SK-N-SH (cell line): ENCODE results near the gene PEX16. TPM values are rescaled to one million over a fixed set of nuclear protein-coding genes. Genes with fewer than 3 reads are reported as not detected.

Source experiments
- CTCF ChIA-PET: fragments of 300-600, 350-600 bp; formaldehyde crosslinking; extraction: SDS; loops from one replicate; lab custom pipeline; 2021; lab: Yijun Ruan, JAX
- POLR2A ChIA-PET: fragments of 350-600 bp; sonication (Branson Sonifier 250); formaldehyde crosslinking; extraction: SDS; loops from one replicate; lab custom pipeline; 2020; ENCODE audit warnings: antibody characterized with exemption, inconsistent platforms; lab: Yijun Ruan, JAX
- DNase-seq: peaks from one replicate; pipeline ENCODE4 v3.0.0; 2012
- H2AFZ ChIP-seq: fragments of 200-600 bp; sonication (generic); 2 replicates; pipeline ENCODE4 v1.8.1; 2016; ENCODE audit warnings: antibody characterized with exemption, mild to moderate bottlenecking, low read depth
- H3F3A ChIP-seq: fragments of 200-600 bp; sonication (generic); replicated peaks from 2 replicates; pipeline ENCODE3; 2016; ENCODE audit warnings: antibody characterized with exemption, mild to moderate bottlenecking; ENCODE audit not compliant: insufficient read depth
- H3K27ac ChIP-seq, 2 experiments: fragments of 200-500 bp in 1 of 2; fragments of 200-600 bp in 1 of 2; sonication (Bioruptor generic) in 1 of 2; sonication (generic), shearing (Covaris generic) in 1 of 2; 2 replicates each; pipeline versions ENCODE4 v1.5.1 to v1.6.1; 2014 to 2016; ENCODE audit warnings: low read depth in 2 of 2, inconsistent platforms in 1 of 2, low read length in 1 of 2, mild to moderate bottlenecking in 1 of 2, mixed read lengths in 1 of 2
- H3K27me3 ChIP-seq: fragments of 200-600 bp; sonication (generic), shearing (Covaris generic); 2 replicates; pipeline ENCODE4 v1.6.1; 2016; ENCODE audit warnings: mixed run types; ENCODE audit not compliant: insufficient read depth
- H3K36me3 ChIP-seq, 2 experiments: fragments of 200-500 bp in 1 of 2; fragments of 200-600 bp in 1 of 2; sonication (Bioruptor generic) in 1 of 2; sonication (generic) in 1 of 2; replicated peaks in 1 of 2; 2 replicates each; pipeline versions ENCODE3 to v1.5.1; 2014 to 2016; ENCODE audit warnings: low read length in 1 of 2, mild to moderate bottlenecking in 1 of 2; ENCODE audit not compliant: insufficient read depth in 2 of 2, control insufficient read depth in 1 of 2
- H3K4me1 ChIP-seq, 2 experiments: fragments of 200-500 bp in 1 of 2; fragments of 200-600 bp in 1 of 2; sonication (Bioruptor generic) in 1 of 2; sonication (generic), shearing (Covaris generic) in 1 of 2; 2 replicates each; pipeline versions ENCODE4 v1.5.1 to v1.6.1; 2014 to 2016; ENCODE audit warnings: low read depth in 1 of 2, low read length in 1 of 2, mixed run types in 1 of 2; ENCODE audit not compliant: insufficient read depth in 2 of 2, control insufficient read depth in 1 of 2
- H3K4me2 ChIP-seq: fragments of 200-600 bp; sonication (generic), shearing (Covaris generic); 2 replicates; pipeline ENCODE4 v1.6.1; 2017; ENCODE audit warnings: mixed run types
- H3K4me3 ChIP-seq, 2 experiments: fragments of 200-500 bp in 1 of 2; fragments of 200-600 bp in 1 of 2; sonication (Bioruptor generic) in 1 of 2; sonication (generic), shearing (Covaris generic) in 1 of 2; 2 replicates each; pipeline versions ENCODE4 v1.5.1 to v1.8.1; 2014 to 2016; ENCODE audit warnings: low read depth in 2 of 2, inconsistent platforms in 1 of 2, low read length in 1 of 2, mild to moderate bottlenecking in 1 of 2, mixed read lengths in 1 of 2, moderate library complexity in 1 of 2
- H3K79me2 ChIP-seq: fragments of 200-600 bp; sonication (generic); 2 replicates; pipeline ENCODE4 v1.8.1; 2017; ENCODE audit warnings: mild to moderate bottlenecking; ENCODE audit not compliant: insufficient read depth
- H3K9ac ChIP-seq: fragments of 200-600 bp; sonication (generic); 2 replicates; pipeline ENCODE4 v1.6.1; 2017; ENCODE audit warnings: mixed run types
- H3K9me2 ChIP-seq: fragments of 200-600 bp; sonication (generic); 2 replicates; pipeline ENCODE4 v1.6.1; 2017; ENCODE audit warnings: mixed run types
- H3K9me3 ChIP-seq: fragments of 200-600 bp; sonication (generic); 2 replicates; pipeline ENCODE4 v1.6.1; 2017; ENCODE audit warnings: mixed run types, mild to moderate bottlenecking, moderate library complexity
- H4K20me1 ChIP-seq: fragments of 200-600 bp; sonication (generic); 2 replicates; pipeline ENCODE4 v1.6.1; 2017; ENCODE audit warnings: mild to moderate bottlenecking, mixed run types; ENCODE audit not compliant: insufficient read depth
- CHD2 ChIP-seq: fragments of 150-350 bp; IDR thresholded peaks from 2 replicates; pipeline ENCODE4 v1.6.1; 2018; ENCODE audit warnings: low read length; ENCODE audit not compliant: partially characterized antibody
- ELF1 ChIP-seq: IDR thresholded peaks from 2 replicates; pipeline ENCODE4 v1.4.0; 2012
- EP300 ChIP-seq, 2 experiments: IDR thresholded peaks; 2 replicates each; pipeline versions ENCODE4 v1.4.0 to v1.6.1; 2012; ENCODE audit warnings: borderline replicate concordance in 1 of 2, low read depth in 1 of 2, low read length in 1 of 2
- FOSL2 ChIP-seq: IDR thresholded peaks from 2 replicates; pipeline ENCODE4 v1.4.0; 2012; ENCODE audit warnings: low read depth, mild to moderate bottlenecking, moderate library complexity, borderline replicate concordance
- GABPA ChIP-seq: IDR thresholded peaks from 2 replicates; pipeline ENCODE4 v1.4.0; 2012; ENCODE audit warnings: low read depth, mild to moderate bottlenecking
- GATA2 ChIP-seq: sonication (generic); formaldehyde crosslinking; IDR thresholded peaks from 2 replicates; pipeline ENCODE4 v1.5.0; 2020; ENCODE audit warnings: mild to moderate bottlenecking, missing genetic modification reagents
- NFIC ChIP-seq: IDR thresholded peaks from 2 replicates; pipeline ENCODE4 v1.4.0; 2012; ENCODE audit warnings: borderline replicate concordance
- RCOR1 ChIP-seq: fragments of 150-350 bp; IDR thresholded peaks from 2 replicates; pipeline ENCODE4 v1.6.1; 2017; ENCODE audit warnings: antibody characterized with exemption, low read length
- REST ChIP-seq: IDR thresholded peaks from 2 replicates; pipeline ENCODE4 v1.6.1; 2012; ENCODE audit warnings: mild to moderate bottlenecking, low read depth, low read length, moderate library complexity
- RXRA ChIP-seq: IDR thresholded peaks from 2 replicates; pipeline ENCODE4 v1.4.0; 2012; ENCODE audit warnings: low read depth, mild to moderate bottlenecking, borderline replicate concordance
- SMC3 ChIP-seq: IDR thresholded peaks from 2 replicates; pipeline ENCODE4 v1.6.1; 2012; ENCODE audit warnings: low read depth, low read length, improper control_type of control experiment
- TAF1 ChIP-seq: IDR thresholded peaks from 2 replicates; pipeline ENCODE4 v1.6.1; 2012; ENCODE audit warnings: low read depth, mild to moderate bottlenecking, low read length, moderate library complexity, borderline replicate concordance
- USF1 ChIP-seq: IDR thresholded peaks from 2 replicates; pipeline ENCODE4 v1.4.0; 2012; ENCODE audit warnings: low read depth, borderline replicate concordance
- USF2 ChIP-seq: fragments of 150-350 bp; IDR thresholded peaks from 2 replicates; pipeline ENCODE4 v1.6.1; 2017; ENCODE audit warnings: antibody characterized with exemption, low read length, low read depth, borderline replicate concordance
- YY1 ChIP-seq: IDR thresholded peaks from 2 replicates; pipeline ENCODE4 v1.4.0; 2012; ENCODE audit warnings: low read depth, mild to moderate bottlenecking
- WGBS: methylation state at CpG from one replicate; pipeline ENCODE4 v1.1.6; 2017; ENCODE audit warnings: low lambda C conversion rate; 5-methylcytosine and 5-hydroxymethylcytosine counted together
- polyA plus RNA-seq, 3 experiments: library from polyadenylated mRNA; depleted of rRNA; stranded (reverse); fragments of >200 nt; gene quantifications; 2 replicates each; pipeline ENCODE4 v1.2.3, GENCODE V29; 2012
- TF ChIP-seq, protein P1 (sequence below): fragments of 150-350 bp; IDR thresholded peaks from 2 replicates; pipeline ENCODE4 v1.6.1; 2016; ENCODE audit warnings: mild to moderate bottlenecking, low read depth, low read length
- TF ChIP-seq, protein P2 (sequence below): fragments of 200-600 bp; sonication (generic); IDR thresholded peaks from 2 replicates; pipeline ENCODE4 v1.6.1; 2017; ENCODE audit warnings: antibody characterized with exemption, mild to moderate bottlenecking, moderate library complexity
- TF ChIP-seq, protein P3 (sequence below): IDR thresholded peaks from 2 replicates; pipeline ENCODE4; 2012
- TF ChIP-seq, protein P4 (sequence below): IDR thresholded peaks from 2 replicates; pipeline ENCODE4 v1.4.0; 2012; ENCODE audit warnings: low read depth, borderline replicate concordance

PEX16 gene
- polyA plus RNA-seq, 1 of the 3 experiments (the other 2 are of a cell fraction), result 46.4 TPM

DNA sequence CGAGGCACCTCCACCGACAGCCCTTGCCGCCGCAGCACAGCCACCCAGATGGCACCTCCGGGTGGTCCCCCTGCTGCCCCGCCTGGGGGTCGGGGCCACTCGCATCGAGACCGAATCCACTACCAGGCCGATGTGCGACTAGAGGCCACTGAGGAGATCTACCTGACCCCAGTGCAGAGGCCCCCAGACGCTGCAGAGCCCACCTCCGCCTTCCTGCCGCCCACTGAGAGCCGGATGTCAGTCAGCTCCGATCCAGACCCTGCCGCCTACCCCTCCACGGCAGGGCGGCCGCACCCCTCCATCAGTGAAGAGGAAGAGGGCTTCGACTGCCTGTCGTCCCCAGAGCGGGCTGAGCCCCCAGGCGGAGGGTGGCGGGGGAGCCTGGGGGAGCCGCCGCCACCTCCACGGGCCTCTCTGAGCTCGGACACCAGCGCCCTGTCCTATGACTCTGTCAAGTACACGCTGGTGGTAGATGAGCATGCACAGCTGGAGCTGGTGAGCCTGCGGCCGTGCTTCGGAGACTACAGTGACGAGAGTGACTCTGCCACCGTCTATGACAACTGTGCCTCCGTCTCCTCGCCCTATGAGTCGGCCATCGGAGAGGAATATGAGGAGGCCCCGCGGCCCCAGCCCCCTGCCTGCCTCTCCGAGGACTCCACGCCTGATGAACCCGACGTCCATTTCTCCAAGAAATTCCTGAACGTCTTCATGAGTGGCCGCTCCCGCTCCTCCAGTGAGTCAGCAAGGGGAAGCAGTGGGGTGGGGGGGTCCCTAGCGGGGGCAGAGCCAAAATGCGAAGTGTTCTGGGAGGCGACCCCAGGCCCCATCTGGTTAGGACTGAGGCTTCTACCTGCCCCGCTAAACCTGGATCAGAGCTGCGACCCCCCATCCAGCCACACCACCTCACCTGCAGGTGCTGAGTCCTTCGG lies 15.0 kb downstream of the PEX16 start:
- no peaks in the 10 kb centered on the region for H3K27me3 ChIP-seq
- no peak overlapping the region for H3K4me3 ChIP-seq
- no peak overlapping the region for H3K27ac ChIP-seq
- ChIA-PET POLR2A (no interaction called here), CTCF (interaction anchor here (1.0 to 2.8 kb wide), 4 partner anchors 30 to 132 kb away, joined by 3 to 17 read pairs (median 3); no protein-coding TSS in a partner anchor)
- H3K79me2 ChIP-seq, result no peaks in the 10 kb centered on the region
- H3K9me2 ChIP-seq, result no peaks in the 10 kb centered on the region
- H3K4me2 ChIP-seq, result no peak overlapping the region
- peaks cover 11 to 34% of the 10 kb centered on the region in 2 experiments; a peak in 2 of 4 replicates for H3K4me1 ChIP-seq
- H3F3A ChIP-seq, result no peaks in the 10 kb centered on the region
- H3K9ac ChIP-seq, result no peak overlapping the region
- no peak overlapping the region for H2AFZ ChIP-seq
- DNase-seq, result no peak
- TF ChIP-seq YY1 (no peak), RCOR1 (no peak), USF2 (no peak), FOSL2 (no peak), RXRA (no peak), REST (no peak), CHD2 (no peak), GATA2 (no peak), ELF1 (no peak), SMC3 (no peak), USF1 (no peak), NFIC (no peak), EP300 (IDR thresholded peaks at IDR 0.05; ENCODE audit: borderline replicate concordance in 1 of 2, low read depth in 1 of 2, low read length in 1 of 2) (no peak), GABPA (no peak), TAF1 (no peak)
- TF ChIP-seq, protein P1, sequence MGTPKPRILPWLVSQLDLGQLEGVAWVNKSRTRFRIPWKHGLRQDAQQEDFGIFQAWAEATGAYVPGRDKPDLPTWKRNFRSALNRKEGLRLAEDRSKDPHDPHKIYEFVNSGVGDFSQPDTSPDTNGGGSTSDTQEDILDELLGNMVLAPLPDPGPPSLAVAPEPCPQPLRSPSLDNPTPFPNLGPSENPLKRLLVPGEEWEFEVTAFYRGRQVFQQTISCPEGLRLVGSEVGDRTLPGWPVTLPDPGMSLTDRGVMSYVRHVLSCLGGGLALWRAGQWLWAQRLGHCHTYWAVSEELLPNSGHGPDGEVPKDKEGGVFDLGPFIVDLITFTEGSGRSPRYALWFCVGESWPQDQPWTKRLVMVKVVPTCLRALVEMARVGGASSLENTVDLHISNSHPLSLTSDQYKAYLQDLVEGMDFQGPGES, result no peak
- TF ChIP-seq, protein P2, sequence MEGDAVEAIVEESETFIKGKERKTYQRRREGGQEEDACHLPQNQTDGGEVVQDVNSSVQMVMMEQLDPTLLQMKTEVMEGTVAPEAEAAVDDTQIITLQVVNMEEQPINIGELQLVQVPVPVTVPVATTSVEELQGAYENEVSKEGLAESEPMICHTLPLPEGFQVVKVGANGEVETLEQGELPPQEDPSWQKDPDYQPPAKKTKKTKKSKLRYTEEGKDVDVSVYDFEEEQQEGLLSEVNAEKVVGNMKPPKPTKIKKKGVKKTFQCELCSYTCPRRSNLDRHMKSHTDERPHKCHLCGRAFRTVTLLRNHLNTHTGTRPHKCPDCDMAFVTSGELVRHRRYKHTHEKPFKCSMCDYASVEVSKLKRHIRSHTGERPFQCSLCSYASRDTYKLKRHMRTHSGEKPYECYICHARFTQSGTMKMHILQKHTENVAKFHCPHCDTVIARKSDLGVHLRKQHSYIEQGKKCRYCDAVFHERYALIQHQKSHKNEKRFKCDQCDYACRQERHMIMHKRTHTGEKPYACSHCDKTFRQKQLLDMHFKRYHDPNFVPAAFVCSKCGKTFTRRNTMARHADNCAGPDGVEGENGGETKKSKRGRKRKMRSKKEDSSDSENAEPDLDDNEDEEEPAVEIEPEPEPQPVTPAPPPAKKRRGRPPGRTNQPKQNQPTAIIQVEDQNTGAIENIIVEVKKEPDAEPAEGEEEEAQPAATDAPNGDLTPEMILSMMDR, result no peak
- TF ChIP-seq, protein P3, sequence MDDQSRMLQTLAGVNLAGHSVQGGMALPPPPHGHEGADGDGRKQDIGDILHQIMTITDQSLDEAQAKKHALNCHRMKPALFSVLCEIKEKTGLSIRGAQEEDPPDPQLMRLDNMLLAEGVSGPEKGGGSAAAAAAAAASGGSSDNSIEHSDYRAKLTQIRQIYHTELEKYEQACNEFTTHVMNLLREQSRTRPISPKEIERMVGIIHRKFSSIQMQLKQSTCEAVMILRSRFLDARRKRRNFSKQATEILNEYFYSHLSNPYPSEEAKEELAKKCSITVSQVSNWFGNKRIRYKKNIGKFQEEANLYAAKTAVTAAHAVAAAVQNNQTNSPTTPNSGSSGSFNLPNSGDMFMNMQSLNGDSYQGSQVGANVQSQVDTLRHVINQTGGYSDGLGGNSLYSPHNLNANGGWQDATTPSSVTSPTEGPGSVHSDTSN, result no peak
- TF ChIP-seq, protein P4, sequence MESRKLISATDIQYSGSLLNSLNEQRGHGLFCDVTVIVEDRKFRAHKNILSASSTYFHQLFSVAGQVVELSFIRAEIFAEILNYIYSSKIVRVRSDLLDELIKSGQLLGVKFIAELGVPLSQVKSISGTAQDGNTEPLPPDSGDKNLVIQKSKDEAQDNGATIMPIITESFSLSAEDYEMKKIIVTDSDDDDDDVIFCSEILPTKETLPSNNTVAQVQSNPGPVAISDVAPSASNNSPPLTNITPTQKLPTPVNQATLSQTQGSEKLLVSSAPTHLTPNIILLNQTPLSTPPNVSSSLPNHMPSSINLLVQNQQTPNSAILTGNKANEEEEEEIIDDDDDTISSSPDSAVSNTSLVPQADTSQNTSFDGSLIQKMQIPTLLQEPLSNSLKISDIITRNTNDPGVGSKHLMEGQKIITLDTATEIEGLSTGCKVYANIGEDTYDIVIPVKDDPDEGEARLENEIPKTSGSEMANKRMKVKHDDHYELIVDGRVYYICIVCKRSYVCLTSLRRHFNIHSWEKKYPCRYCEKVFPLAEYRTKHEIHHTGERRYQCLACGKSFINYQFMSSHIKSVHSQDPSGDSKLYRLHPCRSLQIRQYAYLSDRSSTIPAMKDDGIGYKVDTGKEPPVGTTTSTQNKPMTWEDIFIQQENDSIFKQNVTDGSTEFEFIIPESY, result no peak
- peaks cover 0 to 25% of the 10 kb centered on the region in 2 experiments for H3K36me3 ChIP-seq
- WGBS, result 96% methylated on average over 48 of the region's 56 CpGs
- H3K9me3 ChIP-seq, result no peaks in the 10 kb centered on the region
- H4K20me1 ChIP-seq, result peaks cover 9% of the 10 kb centered on the region; the same call in 1 of the 2 replicates
